Placental epithelial cell (primary cell): ENCODE data around the gene EFCC1. TPM values are rescaled to one million over a fixed set of nuclear protein-coding genes. Genes with fewer than 3 reads are reported as not detected.

Source experiments
- total RNA-seq: library from RNA; depleted of rRNA; stranded (reverse); fragments of >200 nt; gene quantifications from 2 replicates; pipeline ENCODE4 v1.2.3, GENCODE V29; 2012

Gene EFCC1
- total RNA-seq, result not detected in 2 replicates

DNA sequence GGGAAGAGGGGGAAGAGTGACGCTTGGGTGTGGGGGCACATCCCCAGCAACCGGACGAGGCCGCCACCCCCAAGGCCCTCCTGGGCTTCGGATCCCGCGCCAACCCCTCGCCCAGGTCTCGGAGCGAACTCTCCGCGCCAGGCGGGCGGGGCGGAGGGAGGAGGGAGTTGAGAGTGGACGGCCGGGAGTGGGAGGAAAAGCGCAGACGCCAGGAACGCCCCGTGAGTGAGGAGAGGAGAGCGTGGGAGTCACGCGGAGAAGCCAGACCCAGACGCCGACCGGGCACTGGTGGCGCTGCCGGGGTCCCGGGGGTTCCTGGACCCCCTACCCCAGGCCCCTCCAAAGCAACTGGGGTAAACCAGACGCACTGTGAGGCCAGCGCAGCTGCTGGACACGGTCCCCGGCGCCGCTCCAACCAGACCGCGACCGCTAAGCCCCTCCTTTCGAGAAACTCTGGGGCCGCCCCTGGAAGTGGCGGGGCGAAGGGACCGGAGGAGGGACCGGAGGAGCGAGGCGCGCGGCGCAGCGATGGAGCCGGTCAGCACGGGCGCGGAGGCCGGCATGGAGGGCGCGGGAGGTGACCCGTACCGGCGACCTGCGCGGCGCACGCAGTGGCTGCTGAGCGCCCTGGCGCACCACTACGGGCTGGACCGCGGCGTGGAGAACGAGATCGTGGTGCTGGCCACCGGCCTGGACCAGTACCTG is at the start of gene EFCC1:
Gene EFCC1 (plus strand): TSS at position 204 of the 705 bp plus-strand sequence. CDS start 325 bp downstream, at position 529.

GRCh38 chr3:128993461-128994172 is 7.5 kb upstream of the EFCC1 start, which contains the start of gene CFAP92:
TSS of gene CFAP92 (minus strand) at chr3:128994076. CDS start at chr3:128993304, 772 bp downstream.

DNA sequence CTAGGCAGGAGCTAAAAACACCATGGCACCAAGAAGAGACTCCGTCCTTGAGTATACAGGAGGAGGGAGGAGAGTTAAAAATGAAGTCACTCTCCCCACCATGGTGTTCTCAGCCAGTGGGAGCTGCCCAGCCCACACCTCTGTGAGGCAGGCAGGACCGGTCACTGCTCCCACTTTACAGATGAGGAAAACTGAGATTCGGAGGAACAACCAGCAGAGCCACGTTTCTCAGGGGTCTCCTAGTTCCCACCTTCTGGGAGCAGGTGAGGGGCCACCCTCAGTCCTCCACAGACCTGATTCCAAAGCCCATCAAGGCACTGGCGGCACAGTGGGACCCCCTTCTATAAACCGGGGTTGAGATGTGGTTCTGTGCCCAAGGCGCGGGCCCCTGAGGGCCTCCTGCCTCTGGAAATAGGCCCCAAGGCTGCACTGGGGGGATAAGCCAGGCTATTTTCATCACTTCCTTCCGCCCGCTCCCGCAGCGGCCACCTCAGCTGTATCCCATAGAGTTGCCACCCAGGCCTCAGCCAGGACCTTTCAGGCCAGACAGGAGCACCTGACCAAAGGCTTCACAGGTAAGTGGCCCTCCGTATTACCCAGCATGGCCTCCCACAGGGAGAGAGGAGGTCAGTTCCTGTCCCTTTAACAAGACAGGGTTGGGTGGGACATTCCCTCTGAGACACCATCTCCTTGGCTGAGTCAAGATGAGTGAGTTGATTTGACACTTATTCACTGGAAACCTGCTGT is 59.3 kb downstream of the EFCC1 start, which contains the start of gene GP9:
Gene GP9 (plus strand): TSS at position 504 of the 747 bp plus-strand sequence. CDS start 961 bp downstream, outside the sequence.

Other genes with a start within 250 kb of the EFCC1 start
- gene ACAD9, start 121.7 kb upstream of the EFCC1 start, total RNA-seq, result 48.3 and 51.1 TPM in 2 replicates
- gene CFAP92, start 7.2 kb upstream of the EFCC1 start, total RNA-seq, result 0.39 TPM in 1 of 2 replicates, not detected in the other
- gene GP9, start 59.5 kb downstream of the EFCC1 start, total RNA-seq, result not detected in 2 replicates
- 16.1 and 22.0 TPM in 2 replicates for gene RAB43, start 120.5 kb downstream of the EFCC1 start, total RNA-seq
- 18.1 and 27.5 TPM in 2 replicates for gene ISY1, start 159.8 kb downstream of the EFCC1 start, total RNA-seq
- gene CNBP, start 182.6 kb downstream of the EFCC1 start, total RNA-seq, result 319 and 336 TPM in 2 replicates
- 340 and 452 TPM in 2 replicates for gene COPG1, start 248.3 kb downstream of the EFCC1 start, total RNA-seq